ENCODE data around the gene PGA5.
"Not testable (repeated sequence)": the region's sequence is repeated elsewhere in the genome, so short reads cannot be mapped to it uniquely, and the experiment has no call there.

Gene PGA5

GRCh38 chr11:61240875-61241274 lies at the start of gene PGA5:
Gene PGA5, plus strand, starts transcription at chr11:61241175. Its CDS starts 52 bp downstream, at chr11:61241227.
- DNase-seq (ENCODE audit: low read depth in 1 of 2, low spot score in 1 of 2) = not testable (repeated sequence)

GRCh38 chr11:61193596-61193995 lies 47.4 kb upstream of the PGA5 start:
- no peak for DNase-seq (ENCODE audit: low read depth in 1 of 2, low spot score in 1 of 2)

GRCh38 chr11:61194169-61194671 lies 46.8 kb upstream of the PGA5 start:
- no peak for DNase-seq (ENCODE audit: low read depth in 1 of 2, low spot score in 1 of 2)

- DNase-seq (ENCODE audit: low read depth in 1 of 2, low spot score in 1 of 2) = no peak
These were observed 45.8 kb upstream of the PGA5 start for GRCh38 chr11:61194981-61195695.

GRCh38 chr11:61195719-61196118 lies 45.3 kb upstream of the PGA5 start:
- no peak for DNase-seq (ENCODE audit: low read depth in 1 of 2, low spot score in 1 of 2)

GRCh38 chr11:61198361-61198760 lies 42.6 kb upstream of the PGA5 start:
- no peak for DNase-seq (ENCODE audit: low read depth in 1 of 2, low spot score in 1 of 2)

GRCh38 chr11:61198948-61199523 lies 41.9 kb upstream of the PGA5 start:
- DNase-seq (ENCODE audit: low read depth in 1 of 2, low spot score in 1 of 2) = no peak

GRCh38 chr11:61201476-61201875 lies 39.5 kb upstream of the PGA5 start:
- no peak for DNase-seq (ENCODE audit: low read depth in 1 of 2, low spot score in 1 of 2)

GRCh38 chr11:61202950-61203746 lies 37.8 kb upstream of the PGA5 start, which contains the start of gene PGA3:
Gene PGA3, plus strand, starts transcription at chr11:61203515. Its CDS starts 50 bp downstream, at chr11:61203565.
- not testable (repeated sequence) for DNase-seq (ENCODE audit: low read depth in 1 of 2, low spot score in 1 of 2)

- DNase-seq (ENCODE audit: low read depth in 1 of 2, low spot score in 1 of 2) = not testable (repeated sequence)
These were observed 37.1 kb upstream of the PGA5 start for GRCh38 chr11:61203873-61204272.

GRCh38 chr11:61204502-61205059 lies 36.4 kb upstream of the PGA5 start:
- not testable (repeated sequence) for DNase-seq (ENCODE audit: low read depth in 1 of 2, low spot score in 1 of 2)

GRCh38 chr11:61207636-61208310 lies 33.2 kb upstream of the PGA5 start:
- DNase-seq (ENCODE audit: low read depth in 1 of 2, low spot score in 1 of 2) = not testable (repeated sequence)

- DNase-seq (ENCODE audit: low read depth in 1 of 2, low spot score in 1 of 2) = not testable (repeated sequence)
These were observed 30.3 kb upstream of the PGA5 start for GRCh38 chr11:61210629-61211028.

GRCh38 chr11:61211327-61211952 lies 29.5 kb upstream of the PGA5 start:
- DNase-seq (ENCODE audit: low read depth in 1 of 2, low spot score in 1 of 2) = not testable (repeated sequence)

- DNase-seq (ENCODE audit: low read depth in 1 of 2, low spot score in 1 of 2) = not testable (repeated sequence)
These were observed 28.8 kb upstream of the PGA5 start for GRCh38 chr11:61212202-61212601.

- not testable (repeated sequence) for DNase-seq (ENCODE audit: low read depth in 1 of 2, low spot score in 1 of 2)
These were observed 27.2 kb upstream of the PGA5 start for GRCh38 chr11:61213711-61214324.

GRCh38 chr11:61218306-61218705 lies 22.7 kb upstream of the PGA5 start:
- DNase-seq (ENCODE audit: low read depth in 1 of 2, low spot score in 1 of 2) = not testable (repeated sequence)

GRCh38 chr11:61219016-61219415 lies 22.0 kb upstream of the PGA5 start:
- DNase-seq (ENCODE audit: low read depth in 1 of 2, low spot score in 1 of 2) = not testable (repeated sequence)

GRCh38 chr11:61222047-61222446 lies 18.9 kb upstream of the PGA5 start, which contains the start of gene PGA4:
Gene PGA4, plus strand, starts transcription at chr11:61222347. Its CDS starts 54 bp downstream, at chr11:61222401.
- DNase-seq (ENCODE audit: low read depth in 1 of 2, low spot score in 1 of 2) = not testable (repeated sequence)

- DNase-seq (ENCODE audit: low read depth in 1 of 2, low spot score in 1 of 2) = not testable (repeated sequence)
These were observed 18.3 kb upstream of the PGA5 start for GRCh38 chr11:61222692-61223091.

Measured in activated T-helper 1 cell treated with anti-CD3 and anti-CD28 coated beads, Interleukin-2, amount 50 U/mL, for 16 hours (primary cell).